Caco-2 (cell line): ENCODE measurements around the gene CDC6. TPM values are rescaled to one million over a fixed set of nuclear protein-coding genes. Genes with fewer than 3 reads are reported as not detected.

Source experiments
- BruUV-seq: library from RNA; stranded (reverse); fragments of 400-500 nt; replicated peaks from 2 replicates; lab custom pipeline; 2021; lab: Mats Ljungman, UMichigan
- CTCF ChIA-PET: fragments of 300-600 bp; sonication (Branson Sonifier 250); formaldehyde crosslinking; loops from one replicate; lab custom pipeline; 2022; ENCODE audit warnings: antibody characterized with exemption; lab: Charles Lee
- POLR2A ChIA-PET: fragments of 300-600 bp; sonication (Branson Sonifier 250); formaldehyde crosslinking; loops from one replicate; lab custom pipeline; 2022; ENCODE audit warnings: antibody characterized with exemption; lab: Charles Lee
- DNase-seq, 2 experiments: peaks; one replicate each; pipeline versions ENCODE4 v3.0.0 to v3.0.0-alpha.2; 2020 to 2022
- H3K27me3 ChIP-seq: replicated peaks from 2 replicates; pipeline ENCODE4 v1.6.0; 2011; ENCODE audit warnings: low read length; ENCODE audit not compliant: control insufficient read depth, insufficient read depth
- H3K36me3 ChIP-seq: 2 replicates; pipeline ENCODE4 v1.5.1; 2011; ENCODE audit warnings: low read length; ENCODE audit not compliant: control insufficient read depth, insufficient read depth
- H3K4me1 ChIP-seq: fragments of 250-450 bp; sonication (Bioruptor Pico); 2 replicates; pipeline ENCODE4 v1.5.1; 2020; ENCODE audit warnings: mild to moderate bottlenecking
- H3K4me3 ChIP-seq: 2 replicates; pipeline ENCODE4 v1.5.1; 2011; ENCODE audit warnings: low read depth, mild to moderate bottlenecking, control low read depth, low read length
- H3K9me3 ChIP-seq: fragments of 250-450 bp; sonication (Bioruptor Pico); 2 replicates; pipeline ENCODE4 v1.5.1; 2020; ENCODE audit warnings: mild to moderate bottlenecking, moderate library complexity
- H3K27ac Mint-ChIP-seq: one replicate; pipeline ENCODE4 v1.8.0; 2022; ENCODE audit warnings: mixed read lengths; ENCODE audit not compliant: unreplicated experiment
- H3K27me3 Mint-ChIP-seq: one replicate; pipeline ENCODE4 v1.8.0; 2022; ENCODE audit warnings: mixed read lengths; ENCODE audit not compliant: insufficient read depth, unreplicated experiment
- H3K36me3 Mint-ChIP-seq: one replicate; pipeline ENCODE4 v1.8.0; 2022; ENCODE audit warnings: mild to moderate bottlenecking, mixed read lengths; ENCODE audit not compliant: insufficient read depth, unreplicated experiment
- H3K4me1 Mint-ChIP-seq: one replicate; pipeline ENCODE4 v1.8.0; 2022; ENCODE audit warnings: low read depth, mixed read lengths; ENCODE audit not compliant: unreplicated experiment
- H3K4me3 Mint-ChIP-seq: one replicate; pipeline ENCODE4 v1.8.0; 2022; ENCODE audit warnings: mild to moderate bottlenecking, moderate library complexity, mixed read lengths; ENCODE audit not compliant: unreplicated experiment
- H3K9me3 Mint-ChIP-seq: one replicate; pipeline ENCODE4 v1.8.0; 2022; ENCODE audit warnings: mixed read lengths; ENCODE audit not compliant: unreplicated experiment
- CTCF ChIP-seq, 2 experiments: fragments of 200-600 bp in 1 of 2; IDR thresholded peaks; 1 replicate in 1 of 2; 2 replicates in 1 of 2; pipeline versions ENCODE4 v1.5.1 to v1.8.0; 2011 to 2022; ENCODE audit warnings: antibody characterized with exemption in 1 of 2, control low read depth in 1 of 2, inconsistent platforms in 1 of 2, low read depth in 1 of 2, low read length in 1 of 2, mild to moderate bottlenecking in 1 of 2, moderate library complexity in 1 of 2; ENCODE audit not compliant: insufficient read depth in 1 of 2, severe bottlenecking in 1 of 2, unreplicated experiment in 1 of 2
- intact Hi-C: fragments of 100-400 bp; cut with micrococcal nuclease; formaldehyde crosslinking; loops from one replicate; pipeline ENCODE4 v1.10.0; 2022; ENCODE audit not compliant: unreplicated experiment
- total RNA-seq: library from RNA; stranded (reverse); gene quantifications from 2 replicates; pipeline ENCODE4 v1.2.3, GENCODE V29; 2022

Gene CDC6
- total RNA-seq, 1 experiment from 2014 or later = 96.4 TPM

- peaks cover 5% of the 10 kb centered on the region for H3K36me3 ChIP-seq
- Mint-ChIP-seq H3K36me3 (peaks cover 45% of the 10 kb centered on the region), H3K27ac (no peak overlapping the region), H3K27me3 (no peaks in the 10 kb centered on the region), H3K9me3 (no peaks in the 10 kb centered on the region), H3K4me3 (no peak overlapping the region), H3K4me1 (peaks cover 23% of the 10 kb centered on the region)
- BruUV-seq = no TSS peak
- H3K9me3 ChIP-seq = no peaks in the 10 kb centered on the region
- peaks cover 14% of the 10 kb centered on the region for H3K4me1 ChIP-seq
- no peak overlapping the region for H3K4me3 ChIP-seq
- no peaks in the 10 kb centered on the region for H3K27me3 ChIP-seq
- TF ChIP-seq CTCF (IDR thresholded peaks at IDR 0.05; ENCODE audit: insufficient read depth in 1 of 2, low read depth in 1 of 2, low read length in 1 of 2, severe bottlenecking in 1 of 2, unreplicated experiment in 1 of 2) = no peak
- ChIA-PET POLR2A (no interaction called here), CTCF (no interaction called here)
- no peak for DNase-seq
- intact Hi-C loops = loop anchor here (10.0 kb wide), 1 partner anchor 145 kb away; no protein-coding TSS in a partner anchor
Observed at GRCh38 chr17:40349895-40350688, 62.4 kb downstream of the CDC6 start.

DNA sequence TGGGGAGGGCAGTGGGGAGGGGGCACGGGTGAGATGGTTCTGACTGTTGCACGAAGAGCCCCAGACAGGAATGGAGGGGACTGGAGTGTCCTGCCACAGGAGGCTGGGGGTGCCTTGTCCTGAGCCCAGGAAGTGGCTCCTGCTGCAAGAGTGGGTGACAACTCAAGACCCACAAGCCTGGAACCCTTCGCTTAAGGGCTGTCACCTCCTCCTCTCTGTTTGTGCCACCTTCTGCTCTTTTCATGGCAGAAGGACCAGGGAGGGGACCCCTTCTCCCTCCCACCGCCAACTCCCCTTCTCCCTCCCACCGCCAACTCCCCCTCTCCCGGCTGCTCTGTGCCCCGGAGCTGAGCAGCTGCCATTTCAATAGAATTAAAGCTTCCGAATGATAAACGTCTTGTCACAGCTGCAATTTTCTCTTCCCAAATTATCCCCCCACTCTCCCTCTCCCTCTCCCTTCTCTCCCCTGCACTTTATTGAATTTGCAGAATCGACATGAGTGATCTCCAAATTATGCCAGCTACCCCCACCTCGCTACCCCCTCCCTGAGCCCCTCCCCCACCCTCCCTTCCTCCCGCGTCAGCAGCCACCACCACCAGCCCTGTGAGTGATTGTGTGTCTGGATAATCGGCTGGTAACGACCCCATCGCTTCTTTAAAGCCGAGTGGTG lies 63.1 kb downstream of the CDC6 start:
- Histone ChIP-seq H3K4me3 (no peak overlapping the region), H3K27me3 (no peaks in the 10 kb centered on the region), H3K36me3 (peaks cover 9% of the 10 kb centered on the region), H3K4me1 (peaks cover 12% of the 10 kb centered on the region), H3K9me3 (no peaks in the 10 kb centered on the region)
- peaks cover 21% of the 10 kb centered on the region for H3K4me1 Mint-ChIP-seq
- no peak for DNase-seq
- TF ChIP-seq CTCF (IDR thresholded peaks at IDR 0.05; ENCODE audit: insufficient read depth in 1 of 2, low read depth in 1 of 2, low read length in 1 of 2, severe bottlenecking in 1 of 2, unreplicated experiment in 1 of 2) = no peak
- POLR2A ChIA-PET = no interaction called here
- H3K27ac Mint-ChIP-seq = no peak overlapping the region
- no TSS peak for BruUV-seq
- CTCF ChIA-PET = no interaction called here
- intact Hi-C loops = loop anchor here (10.0 kb wide), 1 partner anchor 146 kb away; no protein-coding TSS in a partner anchor
- no peaks in the 10 kb centered on the region for H3K9me3 Mint-ChIP-seq
- H3K27me3 Mint-ChIP-seq = no peaks in the 10 kb centered on the region
- H3K36me3 Mint-ChIP-seq = peaks cover 43% of the 10 kb centered on the region
- no peak overlapping the region for H3K4me3 Mint-ChIP-seq

GRCh38 chr17:40351359-40352236 lies 63.9 kb downstream of the CDC6 start:
- Histone ChIP-seq H3K4me1 (peaks cover 5% of the 10 kb centered on the region), H3K27me3 (no peaks in the 10 kb centered on the region), H3K4me3 (no peak overlapping the region), H3K36me3 (peaks cover 9% of the 10 kb centered on the region), H3K9me3 (no peaks in the 10 kb centered on the region)
- H3K4me1 Mint-ChIP-seq = peaks cover 14% of the 10 kb centered on the region
- peaks cover 38% of the 10 kb centered on the region for H3K36me3 Mint-ChIP-seq
- CTCF ChIA-PET = interaction anchor here (0.6 to 0.7 kb wide), 2 partner anchors 44 to 1451 kb away, joined by 3 to 5 read pairs; no protein-coding TSS in a partner anchor
- no TSS peak for BruUV-seq
- POLR2A ChIA-PET = no interaction called here
- no peak for TF ChIP-seq CTCF (IDR thresholded peaks at IDR 0.05; ENCODE audit: insufficient read depth in 1 of 2, low read depth in 1 of 2, low read length in 1 of 2, severe bottlenecking in 1 of 2, unreplicated experiment in 1 of 2)
- no peak overlapping the region for H3K4me3 Mint-ChIP-seq
- H3K9me3 Mint-ChIP-seq = no peaks in the 10 kb centered on the region
- H3K27ac Mint-ChIP-seq = no peak overlapping the region
- intact Hi-C loops = loop anchor here (10.0 kb wide), 1 partner anchor 147 kb away; no protein-coding TSS in a partner anchor
- no peak for DNase-seq
- H3K27me3 Mint-ChIP-seq = no peaks in the 10 kb centered on the region
